WTC11 (cell line): Measurements from ENCODE around the gene SLBP. TPM values are rescaled to one million over a fixed set of nuclear protein-coding genes. Genes with fewer than 3 reads are reported as not detected.

ENCODE experiments used
- ATAC-seq: fragments of 200-7000 bp; cut with Tn5 transposase; 2 replicates; pipeline ENCODE4 v1.10.0; 2021; ENCODE audit warnings: mild to moderate bottlenecking, moderate library complexity
- CTCF ChIA-PET: fragments of 300-600 bp; sonication (Branson Sonifier 250); formaldehyde crosslinking; loops from one replicate; lab custom pipeline; 2021; ENCODE audit warnings: antibody characterized with exemption; lab: Charles Lee
- POLR2A ChIA-PET: fragments of 350-600 bp; sonication (Branson Sonifier 250); formaldehyde crosslinking; loops from one replicate; lab custom pipeline; 2021; ENCODE audit warnings: antibody characterized with exemption; lab: Charles Lee
- DNase-seq: peaks from one replicate; pipeline ENCODE4 v3.0.0; 2021; ENCODE audit warnings: low spot score
- H3K27ac Mint-ChIP-seq: 2 replicates; pipeline ENCODE4 v1.8.0; 2021; ENCODE audit warnings: mixed read lengths
- H3K27me3 Mint-ChIP-seq: 2 replicates; pipeline ENCODE4 v1.8.0; 2021; ENCODE audit warnings: low read depth, mild to moderate bottlenecking, moderate library complexity, mixed read lengths
- H3K36me3 Mint-ChIP-seq: 2 replicates; pipeline ENCODE4 v1.8.0; 2021; ENCODE audit warnings: mixed read lengths
- H3K4me1 Mint-ChIP-seq: 2 replicates; pipeline ENCODE4 v1.8.0; 2022; ENCODE audit warnings: mixed read lengths
- H3K4me3 Mint-ChIP-seq: 2 replicates; pipeline ENCODE4 v1.8.0; 2021; ENCODE audit warnings: mild to moderate bottlenecking, moderate library complexity, mixed read lengths
- H3K9me3 Mint-ChIP-seq: 2 replicates; pipeline ENCODE4 v1.8.0; 2021; ENCODE audit warnings: mixed read lengths
- CREB1 ChIP-seq: sonication (generic); formaldehyde crosslinking; IDR thresholded peaks from 2 replicates; pipeline ENCODE4 v1.8.0; 2023; ENCODE audit warnings: mild to moderate bottlenecking, missing genetic modification reagents
- EMX1 ChIP-seq: fragments of 250-450 bp; sonication (Bioruptor Pico); IDR thresholded peaks from 2 replicates; pipeline ENCODE4 v1.8.0; 2021; ENCODE audit warnings: mild to moderate bottlenecking
- ESRRA ChIP-seq: sonication (generic); formaldehyde crosslinking; IDR thresholded peaks from 2 replicates; pipeline ENCODE4 v1.8.1; 2022; ENCODE audit warnings: mild to moderate bottlenecking, missing genetic modification reagents, borderline replicate concordance
- ETV6 ChIP-seq: sonication (generic); formaldehyde crosslinking; IDR thresholded peaks from 2 replicates; pipeline ENCODE4 v1.8.1; 2022; ENCODE audit warnings: mild to moderate bottlenecking, missing genetic modification reagents
- FOXJ3 ChIP-seq: sonication (generic); formaldehyde crosslinking; IDR thresholded peaks from 2 replicates; pipeline ENCODE4 v1.9.0; 2021; ENCODE audit warnings: missing genetic modification reagents, mild to moderate bottlenecking, borderline replicate concordance
- FOXK1 ChIP-seq: sonication (generic); formaldehyde crosslinking; IDR thresholded peaks from 2 replicates; pipeline ENCODE4 v1.8.0; 2022; ENCODE audit warnings: mild to moderate bottlenecking, moderate library complexity, missing genetic modification reagents
- IRF2 ChIP-seq: sonication (generic); formaldehyde crosslinking; IDR thresholded peaks from 2 replicates; pipeline ENCODE4 v1.8.0; 2022; ENCODE audit warnings: low read depth, missing genetic modification reagents, borderline replicate concordance
- MYBL2 ChIP-seq: sonication (generic); formaldehyde crosslinking; IDR thresholded peaks from 2 replicates; pipeline ENCODE4 v1.8.1; 2023; ENCODE audit warnings: mild to moderate bottlenecking, moderate library complexity, missing genetic modification reagents
- NFATC4 ChIP-seq: fragments of 250-450 bp; sonication (Bioruptor Pico); IDR thresholded peaks from 2 replicates; pipeline ENCODE4 v1.9.0; 2021; ENCODE audit warnings: mild to moderate bottlenecking
- NFE2L1 ChIP-seq: sonication (generic); formaldehyde crosslinking; IDR thresholded peaks from 2 replicates; pipeline ENCODE4 v1.8.1; 2023; ENCODE audit warnings: missing genetic modification reagents
- NR3C1 ChIP-seq: sonication (generic); formaldehyde crosslinking; conservative IDR thresholded peaks from 2 replicates; pipeline ENCODE4 v1.8.1; 2023; ENCODE audit warnings: low read depth, mild to moderate bottlenecking, missing genetic modification reagents
- OVOL2 ChIP-seq: fragments of 250-450 bp; sonication (Bioruptor Pico); IDR thresholded peaks from 2 replicates; pipeline ENCODE4 v1.9.0; 2021; ENCODE audit warnings: mild to moderate bottlenecking, borderline replicate concordance
- TCF7 ChIP-seq: sonication (generic); formaldehyde crosslinking; IDR thresholded peaks from 2 replicates; pipeline ENCODE4 v1.8.0; 2022; ENCODE audit warnings: mild to moderate bottlenecking, low read depth, missing genetic modification reagents, moderate library complexity
- ZBTB21 ChIP-seq: sonication (generic); formaldehyde crosslinking; IDR thresholded peaks from 2 replicates; pipeline ENCODE4 v1.8.1; 2023; ENCODE audit warnings: mild to moderate bottlenecking, missing genetic modification reagents, borderline replicate concordance
- ZNF263 ChIP-seq: sonication (generic); formaldehyde crosslinking; IDR thresholded peaks from 2 replicates; pipeline ENCODE4 v1.8.1; 2022; ENCODE audit warnings: low read depth, mild to moderate bottlenecking, moderate library complexity, missing genetic modification reagents
- ZNF317 ChIP-seq: sonication (generic); formaldehyde crosslinking; IDR thresholded peaks from 2 replicates; pipeline ENCODE4 v1.8.1; 2023; ENCODE audit warnings: low read depth, mild to moderate bottlenecking, moderate library complexity, missing genetic modification reagents, borderline replicate concordance
- total RNA-seq: library from RNA; stranded (reverse); gene quantifications from 3 replicates; pipeline ENCODE4 v1.2.3, GENCODE V29; 2021
- TF ChIP-seq, protein P1 (sequence below): sonication (generic); formaldehyde crosslinking; IDR thresholded peaks from 2 replicates; pipeline ENCODE4 v1.8.1; 2023; ENCODE audit warnings: mild to moderate bottlenecking, missing genetic modification reagents, moderate library complexity
- TF ChIP-seq, protein P2 (sequence below): sonication (generic); formaldehyde crosslinking; IDR thresholded peaks from 2 replicates; pipeline ENCODE4 v1.8.0; 2023; ENCODE audit warnings: missing genetic modification reagents, mild to moderate bottlenecking, borderline replicate concordance
- TF ChIP-seq, protein P3 (sequence below): sonication (generic); formaldehyde crosslinking; IDR thresholded peaks from 2 replicates; pipeline ENCODE4 v1.8.0; 2023; ENCODE audit warnings: mild to moderate bottlenecking, missing genetic modification reagents
- TF ChIP-seq, protein P4 (sequence below): sonication (generic); formaldehyde crosslinking; IDR thresholded peaks from 2 replicates; pipeline ENCODE4 v1.8.1; 2022; ENCODE audit warnings: mild to moderate bottlenecking, missing genetic modification reagents, moderate library complexity, borderline replicate concordance
- TF ChIP-seq, protein P5 (sequence below): sonication (generic); formaldehyde crosslinking; IDR thresholded peaks from 2 replicates; pipeline ENCODE4 v1.8.0; 2022; ENCODE audit warnings: mild to moderate bottlenecking, missing genetic modification reagents
- TF ChIP-seq, protein P6 (sequence below): fragments of 250-450 bp; sonication (Bioruptor Pico); IDR thresholded peaks from 2 replicates; pipeline ENCODE4 v2.1.2; 2022; ENCODE audit warnings: mild to moderate bottlenecking, moderate library complexity
- TF ChIP-seq, protein P7 (sequence below): fragments of 250-450 bp; sonication (Bioruptor Pico); IDR thresholded peaks from 2 replicates; pipeline ENCODE4 v1.9.0; 2021; ENCODE audit warnings: mild to moderate bottlenecking

SLBP gene
- total RNA-seq, 1 experiment from 2014 or later, result 40.2 TPM

DNA sequence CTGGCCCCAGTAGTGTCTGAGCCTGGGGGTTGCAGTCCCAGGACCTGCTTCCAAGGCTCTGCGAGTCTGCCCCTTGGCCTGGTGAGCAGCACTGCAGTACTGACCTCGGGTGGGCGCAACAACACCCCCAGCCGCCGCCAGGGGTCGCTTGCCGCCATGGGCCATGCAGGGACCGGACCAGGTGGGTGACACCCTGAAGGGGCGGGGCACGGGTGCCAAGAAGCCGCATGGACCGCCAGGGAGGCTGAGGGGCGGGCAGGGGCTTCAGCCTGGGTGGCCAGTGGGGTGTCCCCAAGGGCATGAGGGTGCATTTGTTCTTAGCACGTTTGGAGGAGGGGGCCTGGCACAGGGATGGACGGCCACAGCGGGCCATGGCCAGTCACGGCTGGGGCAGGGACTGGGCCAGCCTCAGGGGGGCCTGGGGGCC, 34.2 kb upstream of the SLBP start (continued):
- TF ChIP-seq, protein P1, sequence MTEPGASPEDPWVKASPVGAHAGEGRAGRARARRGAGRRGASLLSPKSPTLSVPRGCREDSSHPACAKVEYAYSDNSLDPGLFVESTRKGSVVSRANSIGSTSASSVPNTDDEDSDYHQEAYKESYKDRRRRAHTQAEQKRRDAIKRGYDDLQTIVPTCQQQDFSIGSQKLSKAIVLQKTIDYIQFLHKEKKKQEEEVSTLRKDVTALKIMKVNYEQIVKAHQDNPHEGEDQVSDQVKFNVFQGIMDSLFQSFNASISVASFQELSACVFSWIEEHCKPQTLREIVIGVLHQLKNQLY, result no peak
- TF ChIP-seq ZNF263 (no peak), ZNF317 (CRISPR knock-in tag) (no peak), FOXK1 (CRISPR knock-in tag) (peak; percentile 43; the same call in 1 of the 2 replicates), MYBL2 (CRISPR knock-in tag) (no peak), ETV6 (CRISPR knock-in tag) (peak; percentile 40; the same call in 1 of the 2 replicates), TCF7 (CRISPR knock-in tag) (no peak), NFE2L1 (CRISPR knock-in tag) (no peak)
- TF ChIP-seq, protein P2, sequence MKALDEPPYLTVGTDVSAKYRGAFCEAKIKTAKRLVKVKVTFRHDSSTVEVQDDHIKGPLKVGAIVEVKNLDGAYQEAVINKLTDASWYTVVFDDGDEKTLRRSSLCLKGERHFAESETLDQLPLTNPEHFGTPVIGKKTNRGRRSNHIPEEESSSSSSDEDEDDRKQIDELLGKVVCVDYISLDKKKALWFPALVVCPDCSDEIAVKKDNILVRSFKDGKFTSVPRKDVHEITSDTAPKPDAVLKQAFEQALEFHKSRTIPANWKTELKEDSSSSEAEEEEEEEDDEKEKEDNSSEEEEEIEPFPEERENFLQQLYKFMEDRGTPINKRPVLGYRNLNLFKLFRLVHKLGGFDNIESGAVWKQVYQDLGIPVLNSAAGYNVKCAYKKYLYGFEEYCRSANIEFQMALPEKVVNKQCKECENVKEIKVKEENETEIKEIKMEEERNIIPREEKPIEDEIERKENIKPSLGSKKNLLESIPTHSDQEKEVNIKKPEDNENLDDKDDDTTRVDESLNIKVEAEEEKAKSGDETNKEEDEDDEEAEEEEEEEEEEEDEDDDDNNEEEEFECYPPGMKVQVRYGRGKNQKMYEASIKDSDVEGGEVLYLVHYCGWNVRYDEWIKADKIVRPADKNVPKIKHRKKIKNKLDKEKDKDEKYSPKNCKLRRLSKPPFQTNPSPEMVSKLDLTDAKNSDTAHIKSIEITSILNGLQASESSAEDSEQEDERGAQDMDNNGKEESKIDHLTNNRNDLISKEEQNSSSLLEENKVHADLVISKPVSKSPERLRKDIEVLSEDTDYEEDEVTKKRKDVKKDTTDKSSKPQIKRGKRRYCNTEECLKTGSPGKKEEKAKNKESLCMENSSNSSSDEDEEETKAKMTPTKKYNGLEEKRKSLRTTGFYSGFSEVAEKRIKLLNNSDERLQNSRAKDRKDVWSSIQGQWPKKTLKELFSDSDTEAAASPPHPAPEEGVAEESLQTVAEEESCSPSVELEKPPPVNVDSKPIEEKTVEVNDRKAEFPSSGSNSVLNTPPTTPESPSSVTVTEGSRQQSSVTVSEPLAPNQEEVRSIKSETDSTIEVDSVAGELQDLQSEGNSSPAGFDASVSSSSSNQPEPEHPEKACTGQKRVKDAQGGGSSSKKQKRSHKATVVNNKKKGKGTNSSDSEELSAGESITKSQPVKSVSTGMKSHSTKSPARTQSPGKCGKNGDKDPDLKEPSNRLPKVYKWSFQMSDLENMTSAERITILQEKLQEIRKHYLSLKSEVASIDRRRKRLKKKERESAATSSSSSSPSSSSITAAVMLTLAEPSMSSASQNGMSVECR (CRISPR knock-in tag), result 0 out of 2 replicates have a peak, but pooled peaks have one; percentile 62
- TF ChIP-seq, protein P3, sequence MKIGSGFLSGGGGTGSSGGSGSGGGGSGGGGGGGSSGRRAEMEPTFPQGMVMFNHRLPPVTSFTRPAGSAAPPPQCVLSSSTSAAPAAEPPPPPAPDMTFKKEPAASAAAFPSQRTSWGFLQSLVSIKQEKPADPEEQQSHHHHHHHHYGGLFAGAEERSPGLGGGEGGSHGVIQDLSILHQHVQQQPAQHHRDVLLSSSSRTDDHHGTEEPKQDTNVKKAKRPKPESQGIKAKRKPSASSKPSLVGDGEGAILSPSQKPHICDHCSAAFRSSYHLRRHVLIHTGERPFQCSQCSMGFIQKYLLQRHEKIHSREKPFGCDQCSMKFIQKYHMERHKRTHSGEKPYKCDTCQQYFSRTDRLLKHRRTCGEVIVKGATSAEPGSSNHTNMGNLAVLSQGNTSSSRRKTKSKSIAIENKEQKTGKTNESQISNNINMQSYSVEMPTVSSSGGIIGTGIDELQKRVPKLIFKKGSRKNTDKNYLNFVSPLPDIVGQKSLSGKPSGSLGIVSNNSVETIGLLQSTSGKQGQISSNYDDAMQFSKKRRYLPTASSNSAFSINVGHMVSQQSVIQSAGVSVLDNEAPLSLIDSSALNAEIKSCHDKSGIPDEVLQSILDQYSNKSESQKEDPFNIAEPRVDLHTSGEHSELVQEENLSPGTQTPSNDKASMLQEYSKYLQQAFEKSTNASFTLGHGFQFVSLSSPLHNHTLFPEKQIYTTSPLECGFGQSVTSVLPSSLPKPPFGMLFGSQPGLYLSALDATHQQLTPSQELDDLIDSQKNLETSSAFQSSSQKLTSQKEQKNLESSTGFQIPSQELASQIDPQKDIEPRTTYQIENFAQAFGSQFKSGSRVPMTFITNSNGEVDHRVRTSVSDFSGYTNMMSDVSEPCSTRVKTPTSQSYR (CRISPR knock-in tag), result no peak
- TF ChIP-seq, protein P4, sequence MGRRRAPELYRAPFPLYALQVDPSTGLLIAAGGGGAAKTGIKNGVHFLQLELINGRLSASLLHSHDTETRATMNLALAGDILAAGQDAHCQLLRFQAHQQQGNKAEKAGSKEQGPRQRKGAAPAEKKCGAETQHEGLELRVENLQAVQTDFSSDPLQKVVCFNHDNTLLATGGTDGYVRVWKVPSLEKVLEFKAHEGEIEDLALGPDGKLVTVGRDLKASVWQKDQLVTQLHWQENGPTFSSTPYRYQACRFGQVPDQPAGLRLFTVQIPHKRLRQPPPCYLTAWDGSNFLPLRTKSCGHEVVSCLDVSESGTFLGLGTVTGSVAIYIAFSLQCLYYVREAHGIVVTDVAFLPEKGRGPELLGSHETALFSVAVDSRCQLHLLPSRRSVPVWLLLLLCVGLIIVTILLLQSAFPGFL (CRISPR knock-in tag), result no peak
- TF ChIP-seq, protein P5, sequence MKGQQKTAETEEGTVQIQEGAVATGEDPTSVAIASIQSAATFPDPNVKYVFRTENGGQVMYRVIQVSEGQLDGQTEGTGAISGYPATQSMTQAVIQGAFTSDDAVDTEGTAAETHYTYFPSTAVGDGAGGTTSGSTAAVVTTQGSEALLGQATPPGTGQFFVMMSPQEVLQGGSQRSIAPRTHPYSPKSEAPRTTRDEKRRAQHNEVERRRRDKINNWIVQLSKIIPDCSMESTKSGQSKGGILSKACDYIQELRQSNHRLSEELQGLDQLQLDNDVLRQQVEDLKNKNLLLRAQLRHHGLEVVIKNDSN (CRISPR knock-in tag), result no peak

DNA sequence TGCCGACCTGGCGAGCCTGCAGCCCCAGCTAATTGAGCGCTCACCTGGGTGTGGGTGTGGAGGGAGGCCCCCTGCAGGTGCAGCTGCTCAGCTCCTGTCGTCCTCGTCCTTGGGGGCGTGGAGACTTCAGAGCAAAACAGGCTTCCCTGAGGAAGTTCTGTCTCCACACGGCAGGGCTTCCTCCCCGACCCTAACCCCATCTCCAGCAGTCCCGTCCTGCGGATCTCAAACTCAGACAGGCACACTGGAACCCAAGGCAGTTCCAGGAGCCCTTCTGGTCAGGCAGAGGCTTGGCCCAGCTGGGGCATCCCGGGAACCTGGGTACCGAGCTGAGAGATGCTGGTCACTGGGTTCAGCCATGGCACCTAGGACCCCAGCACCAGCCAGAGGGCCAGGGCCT, 33.6 kb upstream of the SLBP start:
- DNase-seq (no peak), ATAC-seq (no peak)
- no peak overlapping the region for H3K4me3 Mint-ChIP-seq
- ChIA-PET POLR2A (no interaction called here), CTCF (interaction anchor here (0.7 to 2.9 kb wide), 15 partner anchors 12 to 87 kb away, joined by 3 to 21 read pairs (median 4); partner anchors contain the start of genes FGFR3, TACC3 and TMEM129)
- H3K27me3 Mint-ChIP-seq, result peaks cover 2% of the 10 kb centered on the region; the same call in 1 of the 2 replicates
- H3K9me3 Mint-ChIP-seq, result no peaks in the 10 kb centered on the region
- peaks cover 37% of the 10 kb centered on the region for H3K36me3 Mint-ChIP-seq
- H3K27ac Mint-ChIP-seq, result 0 out of 2 replicates have a peak overlapping the region, but pooled peaks have one; percentile 19
- H3K4me1 Mint-ChIP-seq, result no peaks in the 10 kb centered on the region
- no peak for TF ChIP-seq IRF2 (CRISPR knock-in tag)
- no peak for TF ChIP-seq CREB1
- TF ChIP-seq, protein P6, sequence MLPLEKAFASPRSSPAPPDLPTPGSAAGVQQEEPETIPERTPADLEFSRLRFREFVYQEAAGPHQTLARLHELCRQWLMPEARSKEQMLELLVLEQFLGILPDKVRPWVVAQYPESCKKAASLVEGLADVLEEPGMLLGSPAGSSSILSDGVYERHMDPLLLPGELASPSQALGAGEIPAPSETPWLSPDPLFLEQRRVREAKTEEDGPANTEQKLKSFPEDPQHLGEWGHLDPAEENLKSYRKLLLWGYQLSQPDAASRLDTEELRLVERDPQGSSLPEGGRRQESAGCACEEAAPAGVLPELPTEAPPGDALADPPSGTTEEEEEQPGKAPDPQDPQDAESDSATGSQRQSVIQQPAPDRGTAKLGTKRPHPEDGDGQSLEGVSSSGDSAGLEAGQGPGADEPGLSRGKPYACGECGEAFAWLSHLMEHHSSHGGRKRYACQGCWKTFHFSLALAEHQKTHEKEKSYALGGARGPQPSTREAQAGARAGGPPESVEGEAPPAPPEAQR (CRISPR knock-in tag), result no peak
- no peak for TF ChIP-seq NR3C1 (CRISPR knock-in tag)
- TF ChIP-seq, protein P7, sequence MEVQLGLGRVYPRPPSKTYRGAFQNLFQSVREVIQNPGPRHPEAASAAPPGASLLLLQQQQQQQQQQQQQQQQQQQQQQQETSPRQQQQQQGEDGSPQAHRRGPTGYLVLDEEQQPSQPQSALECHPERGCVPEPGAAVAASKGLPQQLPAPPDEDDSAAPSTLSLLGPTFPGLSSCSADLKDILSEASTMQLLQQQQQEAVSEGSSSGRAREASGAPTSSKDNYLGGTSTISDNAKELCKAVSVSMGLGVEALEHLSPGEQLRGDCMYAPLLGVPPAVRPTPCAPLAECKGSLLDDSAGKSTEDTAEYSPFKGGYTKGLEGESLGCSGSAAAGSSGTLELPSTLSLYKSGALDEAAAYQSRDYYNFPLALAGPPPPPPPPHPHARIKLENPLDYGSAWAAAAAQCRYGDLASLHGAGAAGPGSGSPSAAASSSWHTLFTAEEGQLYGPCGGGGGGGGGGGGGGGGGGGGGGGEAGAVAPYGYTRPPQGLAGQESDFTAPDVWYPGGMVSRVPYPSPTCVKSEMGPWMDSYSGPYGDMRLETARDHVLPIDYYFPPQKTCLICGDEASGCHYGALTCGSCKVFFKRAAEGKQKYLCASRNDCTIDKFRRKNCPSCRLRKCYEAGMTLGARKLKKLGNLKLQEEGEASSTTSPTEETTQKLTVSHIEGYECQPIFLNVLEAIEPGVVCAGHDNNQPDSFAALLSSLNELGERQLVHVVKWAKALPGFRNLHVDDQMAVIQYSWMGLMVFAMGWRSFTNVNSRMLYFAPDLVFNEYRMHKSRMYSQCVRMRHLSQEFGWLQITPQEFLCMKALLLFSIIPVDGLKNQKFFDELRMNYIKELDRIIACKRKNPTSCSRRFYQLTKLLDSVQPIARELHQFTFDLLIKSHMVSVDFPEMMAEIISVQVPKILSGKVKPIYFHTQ (CRISPR knock-in tag), result no peak
- no peak for TF ChIP-seq NFATC4
- TF ChIP-seq ZNF263, result no peak
- TF ChIP-seq ZBTB21 (CRISPR knock-in tag), result no peak
- TF ChIP-seq ETV6 (CRISPR knock-in tag), result no peak
- TF ChIP-seq OVOL2 (CRISPR knock-in tag), result no peak
- TF ChIP-seq FOXJ3 (CRISPR knock-in tag), result no peak
- TF ChIP-seq EMX1, result no peak
- no peak for TF ChIP-seq ESRRA (CRISPR knock-in tag)
